Mucosa of rectum (tissue), 2 donors: ENCODE data around the gene ADM2.
"Not testable (repeated sequence)": the region's sequence is repeated elsewhere in the genome, so short reads cannot be mapped to it uniquely, and the experiment has no call there.

Experiments used
- H3K27ac ChIP-seq, 2 donors: one replicate each; pipeline ENCODE4 v1.7.0; 2013; ENCODE audit warnings: inconsistent platforms in 2 of 2, low read depth in 2 of 2, low read length in 2 of 2
- H3K27me3 ChIP-seq, 2 donors: one replicate each; pipeline ENCODE4 v1.7.0; 2013; ENCODE audit warnings: low read length in 2 of 2; ENCODE audit not compliant: control insufficient read depth in 2 of 2, insufficient read depth in 2 of 2
- H3K36me3 ChIP-seq, 2 donors: one replicate each; pipeline ENCODE4 v1.7.0; 2013; ENCODE audit warnings: low read length in 2 of 2; ENCODE audit not compliant: control insufficient read depth in 2 of 2, insufficient read depth in 2 of 2
- H3K4me1 ChIP-seq, 2 donors: one replicate each; pipeline ENCODE4 v1.7.0; 2013; ENCODE audit warnings: low read length in 2 of 2, mild to moderate bottlenecking in 1 of 2; ENCODE audit not compliant: control insufficient read depth in 2 of 2, insufficient read depth in 2 of 2
- H3K4me3 ChIP-seq, 2 donors: one replicate each; pipeline ENCODE4 v1.7.0; 2013; ENCODE audit warnings: low read length in 2 of 2
- H3K9ac ChIP-seq, 2 donors: one replicate each; pipeline ENCODE4 v1.7.0; 2013; ENCODE audit warnings: low read length in 2 of 2, low read depth in 1 of 2, mild to moderate bottlenecking in 1 of 2
- H3K9me3 ChIP-seq, 2 donors: one replicate each; pipeline ENCODE4 v1.7.0; 2013; ENCODE audit warnings: low read length in 2 of 2; ENCODE audit not compliant: control insufficient read depth in 2 of 2
- donor health status: healthy.
- donor health status: Normal muscosa, but diverticular disease.

The ADM2 gene

GRCh38 chr22:50481440-50482106, at the start of gene ADM2:
TSS of gene ADM2 (plus strand) at chr22:50481543. CDS start at chr22:50481848, 305 bp downstream.
- Histone ChIP-seq H3K4me1 (peaks cover 13 to 21% of the 10 kb centered on the region in 2 donors), H3K4me3 (peak within 1 kb of the TSS; percentile 52 to 54), H3K36me3 (no peaks in the 10 kb centered on the region), H3K27ac (no peak within 1 kb of the TSS), H3K9ac (peak within 1 kb of the TSS in 1 of 2 donors; percentile 57), H3K27me3 (peaks cover 6 to 8% of the 10 kb centered on the region in 2 donors), H3K9me3 (no peaks in the 10 kb centered on the region)

- Histone ChIP-seq H3K27me3 (no peaks in the 10 kb centered on the region), H3K27ac (no peak overlapping the region), H3K9me3 (no peaks in the 10 kb centered on the region), H3K9ac (no peak overlapping the region), H3K4me1 (no peaks in the 10 kb centered on the region), H3K36me3 (peaks cover 44 to 52% of the 10 kb centered on the region in 2 donors), H3K4me3 (no peak overlapping the region)
Observed at GRCh38 chr22:50432131-50432876, 49.0 kb upstream of the ADM2 start.

GRCh38 chr22:50432877-50433510, 48.3 kb upstream of the ADM2 start:
- H3K36me3 ChIP-seq = peaks cover 50 to 53% of the 10 kb centered on the region in 2 donors
- H3K27me3 ChIP-seq, H3K9ac ChIP-seq, H3K27ac ChIP-seq, H3K4me1 ChIP-seq, H3K4me3 ChIP-seq, H3K9me3 ChIP-seq: not testable (repeated sequence)

- no peak overlapping the region for H3K27ac ChIP-seq
- H3K9me3 ChIP-seq = no peaks in the 10 kb centered on the region
- no peaks in the 10 kb centered on the region for H3K27me3 ChIP-seq
- H3K4me3 ChIP-seq = no peak overlapping the region
- H3K4me1 ChIP-seq = no peaks in the 10 kb centered on the region
- H3K9ac ChIP-seq = no peak overlapping the region
- peaks cover 58 to 63% of the 10 kb centered on the region in 2 donors for H3K36me3 ChIP-seq
Observed at GRCh38 chr22:50434849-50435248, 46.5 kb upstream of the ADM2 start.

- no peak overlapping the region for H3K4me3 ChIP-seq
- H3K27ac ChIP-seq = no peak overlapping the region
- no peaks in the 10 kb centered on the region for H3K4me1 ChIP-seq
- peaks cover 58 to 59% of the 10 kb centered on the region in 2 donors for H3K36me3 ChIP-seq
- H3K9me3 ChIP-seq = no peaks in the 10 kb centered on the region
- H3K9ac ChIP-seq = no peak overlapping the region
- no peaks in the 10 kb centered on the region for H3K27me3 ChIP-seq
Observed at GRCh38 chr22:50435291-50436014, 45.9 kb upstream of the ADM2 start.

GRCh38 chr22:50436015-50436830, 45.1 kb upstream of the ADM2 start:
- H3K36me3 ChIP-seq = peaks cover 54 to 56% of the 10 kb centered on the region in 2 donors
- H3K27ac ChIP-seq = no peak overlapping the region
- H3K4me1 ChIP-seq = no peaks in the 10 kb centered on the region
- H3K9ac ChIP-seq = no peak overlapping the region
- H3K27me3 ChIP-seq = no peaks in the 10 kb centered on the region
- H3K9me3 ChIP-seq = no peaks in the 10 kb centered on the region
- H3K4me3 ChIP-seq = no peak overlapping the region

GRCh38 chr22:50436841-50437341, 44.5 kb upstream of the ADM2 start:
- peaks cover 50 to 52% of the 10 kb centered on the region in 2 donors for H3K36me3 ChIP-seq
- H3K4me3 ChIP-seq = no peak overlapping the region
- H3K9me3 ChIP-seq = no peaks in the 10 kb centered on the region
- no peaks in the 10 kb centered on the region for H3K4me1 ChIP-seq
- no peaks in the 10 kb centered on the region for H3K27me3 ChIP-seq
- no peak overlapping the region for H3K27ac ChIP-seq
- no peak overlapping the region for H3K9ac ChIP-seq

GRCh38 chr22:50437511-50438304, 43.6 kb upstream of the ADM2 start:
- Histone ChIP-seq H3K9ac (no peak overlapping the region), H3K9me3 (no peaks in the 10 kb centered on the region), H3K36me3 (peaks cover 44 to 46% of the 10 kb centered on the region in 2 donors), H3K27ac (no peak overlapping the region), H3K4me3 (no peak overlapping the region), H3K27me3 (no peaks in the 10 kb centered on the region), H3K4me1 (no peaks in the 10 kb centered on the region)
